ENCODE measurements around the gene INHBE.
"Not testable (repeated sequence)": the region's sequence is repeated elsewhere in the genome, so short reads cannot be mapped to it uniquely, and the experiment has no call there.

The INHBE gene

GRCh38 chr12:57500213-57500612 lies 45.1 kb downstream of the INHBE start:
- DNase-seq, result no peak

- DNase-seq, result not testable (repeated sequence)
These were observed 47.3 kb downstream of the INHBE start for GRCh38 chr12:57502311-57502969.

- DNase-seq, result not testable (repeated sequence)
These were observed 51.4 kb downstream of the INHBE start for GRCh38 chr12:57506541-57506940.

Data from right forelimb (tissue), 1 donor.